Measurements from ENCODE around the gene NSMCE1. TPM values are rescaled to one million over a fixed set of nuclear protein-coding genes. Genes with fewer than 3 reads are reported as not detected.

The NSMCE1 gene
- total and polyA plus RNA-seq, 2 of the 8 experiments (the other 6 are each of a cell fraction or from before 2014, with no cell fraction given): 8.1 to 16.6 TPM

- TF ChIP-seq EZH2 (IDR thresholded peaks at IDR 0.05; ENCODE audit: low read depth, low read length, severe bottlenecking): no peak
- no peak for TF ChIP-seq KDM4A (IDR thresholded peaks at IDR 0.05; ENCODE audit: low read depth, low read length, severe bottlenecking)
- no peak for TF ChIP-seq HDAC6 (IDR thresholded peaks at IDR 0.05; ENCODE audit: low read depth, low read length)
These were observed 48.5 kb downstream of the NSMCE1 start (continued) for GRCh38 chr16:27220120-27220519.

All from H1 (cell line).